GM11168 (cell line): ENCODE results near the gene RND3.

Experiments
- in situ Hi-C: fragments of 300-500 bp; cut with MboI; formaldehyde crosslinking; loops from one replicate; pipeline ENCODE4 v1.12.0; 2022; ENCODE audit warnings: low sequenced_read_pairs; ENCODE audit not compliant: unreplicated experiment

RND3 gene

GRCh38 chr2:150478200-150478974 lies 9.1 kb downstream of the RND3 start:
- in situ Hi-C loops: loop anchor here (25.0 kb wide), 1 partner anchor 891 kb away; the partner anchor contains the start of gene MMADHC

GRCh38 chr2:150477347-150477746 lies 10.1 kb downstream of the RND3 start:
- in situ Hi-C loops: loop anchor here (25.0 kb wide), 1 partner anchor 890 kb away; the partner anchor contains the start of gene MMADHC

DNA sequence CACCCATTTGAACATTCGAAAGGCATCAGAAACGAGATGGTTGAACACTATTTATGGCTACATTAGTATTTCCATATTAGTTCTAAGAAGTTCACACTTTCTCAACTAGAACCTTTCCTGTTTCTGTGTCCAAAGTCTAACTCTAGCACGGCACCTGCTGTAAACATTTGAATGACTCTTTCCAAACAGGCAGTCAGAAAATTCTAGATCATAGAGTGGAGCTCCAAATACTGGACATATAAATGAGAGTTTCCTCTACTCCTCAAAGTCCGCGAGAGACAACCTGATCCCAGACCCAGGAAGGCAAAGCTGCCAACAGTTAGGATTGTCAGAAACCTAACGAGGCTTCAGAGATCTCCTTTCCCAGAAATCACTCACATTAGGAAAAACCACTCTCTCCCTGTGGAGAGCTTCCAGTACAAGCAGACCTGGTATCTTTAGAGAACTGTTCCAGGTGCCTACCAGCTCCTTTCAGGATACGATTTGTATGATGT lies 10.6 kb downstream of the RND3 start:
- in situ Hi-C loops: loop anchor here (25.0 kb wide), 1 partner anchor 890 kb away; the partner anchor contains the start of gene MMADHC

DNA sequence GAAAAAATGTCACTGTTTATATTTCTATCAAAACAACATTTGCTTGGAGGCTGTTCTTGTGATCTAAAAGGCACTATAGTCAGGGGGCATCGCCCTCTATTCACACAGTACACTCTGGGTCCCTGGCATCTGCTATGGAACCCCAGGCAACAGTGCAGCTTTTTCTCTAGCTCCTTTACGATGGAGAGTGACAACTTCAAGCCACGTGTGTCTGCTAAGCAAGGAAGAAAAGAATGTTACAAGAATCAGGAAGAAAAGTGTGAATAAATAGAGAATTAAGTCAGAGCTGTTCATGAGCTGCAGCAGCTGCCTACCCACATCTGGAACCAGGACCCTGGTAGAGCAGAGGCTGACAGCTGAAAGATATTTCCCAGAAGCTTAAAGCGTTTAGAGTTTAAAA lies 11.2 kb downstream of the RND3 start:
- in situ Hi-C loops: loop anchor here (25.0 kb wide), 1 partner anchor 889 kb away; the partner anchor contains the start of gene MMADHC

DNA sequence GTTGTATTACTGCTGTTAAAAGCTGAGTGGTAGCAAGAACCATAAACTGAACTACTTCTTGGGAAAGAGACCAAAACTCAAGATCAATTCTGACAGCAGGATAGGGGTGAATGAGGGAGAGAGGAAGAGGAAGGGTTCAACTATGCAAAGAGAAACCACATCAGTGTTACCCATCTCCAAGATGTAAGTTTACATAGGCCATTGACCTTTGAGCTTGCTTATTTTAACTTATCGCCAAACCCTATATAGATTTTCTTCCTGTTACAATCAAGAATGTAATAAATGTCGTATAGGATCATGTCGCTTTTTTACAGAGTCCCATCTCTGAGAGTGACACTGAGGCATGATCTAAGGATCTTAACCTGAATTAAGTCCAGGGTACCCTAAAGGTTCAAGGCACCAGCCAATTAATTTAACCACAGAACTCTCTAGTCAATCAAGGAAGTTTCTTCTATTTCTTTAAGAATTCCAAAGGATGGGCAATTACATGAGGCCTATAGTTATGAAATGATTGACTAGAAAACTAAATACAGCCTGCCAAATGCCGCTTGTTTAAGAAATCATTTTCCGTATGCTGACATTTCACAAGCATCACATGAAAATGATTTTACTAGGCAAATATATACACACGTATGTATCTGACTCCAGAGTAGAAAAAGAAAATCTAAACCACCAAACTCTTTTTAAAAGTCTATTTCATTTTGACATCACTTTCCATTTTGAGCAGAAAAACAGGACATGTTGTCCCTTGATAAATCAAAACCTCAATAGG lies 11.8 kb downstream of the RND3 start:
- in situ Hi-C loops: loop anchor here (25.0 kb wide), 1 partner anchor 888 kb away; the partner anchor contains the start of gene MMADHC

DNA sequence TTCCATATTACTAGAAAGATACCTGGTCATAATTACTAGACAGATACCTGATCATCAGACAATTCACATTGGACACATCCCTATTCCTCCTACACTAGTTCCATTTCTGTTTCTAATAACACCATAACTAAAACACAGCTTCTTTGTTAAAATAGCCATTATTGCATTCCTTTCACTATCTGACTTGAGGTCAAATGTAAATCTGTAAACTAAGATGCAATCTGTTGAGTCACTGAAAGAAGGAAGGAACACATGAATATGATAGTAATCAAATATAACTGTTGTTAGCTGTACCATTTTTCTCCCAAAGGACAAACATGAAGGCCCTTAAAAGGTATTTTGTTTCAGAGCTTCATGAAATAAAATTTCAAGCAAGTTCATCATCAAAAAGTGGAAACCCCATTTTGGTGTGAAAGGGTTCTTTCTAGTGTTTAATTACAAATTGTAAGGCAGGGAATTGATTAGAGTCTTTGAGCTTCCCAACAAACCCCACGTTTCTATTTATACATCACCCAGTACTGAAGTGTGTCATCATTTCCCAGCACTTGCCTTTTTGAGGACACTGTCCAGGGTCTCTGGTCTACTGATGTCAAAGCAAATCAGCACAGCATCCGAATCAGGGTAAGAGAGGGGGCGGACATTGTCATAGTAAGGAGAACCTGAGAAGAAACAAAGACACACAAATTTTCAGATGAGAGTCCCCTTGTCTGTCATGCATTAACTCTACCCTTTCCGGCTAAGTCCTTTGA lies 13.0 kb downstream of the RND3 start:
- in situ Hi-C loops: loop anchor here (25.0 kb wide), 1 partner anchor 887 kb away; the partner anchor contains the start of gene MMADHC

- in situ Hi-C loops: no loop called here
These were observed 13.7 kb downstream of the RND3 start for GRCh38 chr2:150473767-150474166.

GRCh38 chr2:150472511-150472899 lies 15.0 kb downstream of the RND3 start:
- in situ Hi-C loops: no loop called here

DNA sequence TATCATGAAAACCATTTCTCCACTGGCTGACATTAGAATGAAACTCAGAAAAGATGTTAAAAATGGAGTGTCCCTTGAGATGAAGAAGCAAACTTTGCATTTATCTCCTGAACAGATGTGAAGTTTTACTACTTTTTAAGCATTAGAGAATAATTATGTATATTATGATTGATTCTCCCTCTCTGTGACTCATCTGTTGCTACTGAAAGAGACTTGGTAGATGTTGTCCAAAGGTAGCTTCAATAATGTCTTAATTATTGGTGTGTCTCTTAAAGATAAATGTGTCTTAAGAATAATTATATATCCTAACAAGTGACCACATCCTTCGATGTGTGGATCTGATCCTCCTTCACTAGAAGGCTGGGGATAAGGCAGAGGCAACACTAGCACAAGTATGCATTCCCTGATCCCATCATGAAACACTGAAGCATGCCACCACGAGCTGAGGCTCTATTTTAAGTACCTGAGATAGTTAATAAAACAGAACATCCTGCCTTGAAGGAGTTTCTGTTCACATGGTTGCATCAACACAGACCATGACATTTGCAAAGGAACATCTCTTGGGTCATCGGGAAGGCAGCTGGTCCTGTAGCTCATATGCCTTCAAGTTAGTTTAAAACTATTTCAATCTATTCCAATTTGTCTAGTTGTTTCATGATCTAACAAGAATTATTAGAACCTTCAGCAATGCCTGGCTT lies 15.5 kb downstream of the RND3 start:
- in situ Hi-C loops: no loop called here

DNA sequence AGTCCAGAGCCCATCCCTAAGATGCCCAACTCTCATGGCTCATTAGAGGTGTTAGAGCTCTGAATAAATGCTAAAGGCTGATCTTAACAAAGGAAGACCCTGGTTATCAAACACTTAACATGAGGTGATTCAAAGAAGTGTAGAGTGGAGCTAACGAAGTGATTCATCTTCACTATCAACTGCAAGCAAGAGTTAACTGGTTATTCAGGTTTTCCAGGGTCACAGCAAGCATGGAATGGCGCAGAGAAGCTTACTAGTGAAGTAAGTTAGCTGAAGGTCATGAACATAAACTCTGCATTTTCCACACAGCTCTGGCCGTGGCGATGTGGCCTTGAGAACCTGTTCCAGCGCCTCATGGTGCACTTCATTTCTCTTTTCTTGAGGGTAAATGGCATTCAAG lies 17.0 kb downstream of the RND3 start:
- in situ Hi-C loops: no loop called here

DNA sequence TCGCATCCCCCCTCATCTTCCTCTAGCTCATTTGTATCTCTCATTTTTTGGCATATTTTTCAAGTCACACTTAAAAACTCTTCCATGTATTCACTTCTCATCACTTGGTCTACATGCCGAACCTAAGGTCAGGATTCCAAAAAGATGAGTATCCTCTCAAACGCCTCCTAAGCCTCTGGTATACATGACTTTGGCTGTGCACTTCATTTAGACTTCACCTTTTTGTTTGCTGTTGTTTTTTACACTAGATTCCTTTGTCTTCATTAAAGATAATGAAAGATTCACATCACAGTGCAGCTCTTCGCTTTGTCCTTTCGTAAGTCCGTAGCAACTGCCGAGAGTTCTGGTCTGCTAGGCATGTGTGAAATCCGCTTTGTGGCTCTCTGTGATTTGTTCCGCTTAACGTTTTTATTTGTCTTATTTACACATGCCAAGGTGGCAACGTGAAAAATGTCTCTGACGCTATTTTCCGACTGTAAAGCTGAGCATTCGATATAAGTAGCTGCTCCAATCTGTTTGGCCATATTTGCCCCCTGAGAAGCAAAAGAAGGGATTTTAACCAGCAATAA lies 17.7 kb downstream of the RND3 start:
- in situ Hi-C loops: no loop called here

DNA sequence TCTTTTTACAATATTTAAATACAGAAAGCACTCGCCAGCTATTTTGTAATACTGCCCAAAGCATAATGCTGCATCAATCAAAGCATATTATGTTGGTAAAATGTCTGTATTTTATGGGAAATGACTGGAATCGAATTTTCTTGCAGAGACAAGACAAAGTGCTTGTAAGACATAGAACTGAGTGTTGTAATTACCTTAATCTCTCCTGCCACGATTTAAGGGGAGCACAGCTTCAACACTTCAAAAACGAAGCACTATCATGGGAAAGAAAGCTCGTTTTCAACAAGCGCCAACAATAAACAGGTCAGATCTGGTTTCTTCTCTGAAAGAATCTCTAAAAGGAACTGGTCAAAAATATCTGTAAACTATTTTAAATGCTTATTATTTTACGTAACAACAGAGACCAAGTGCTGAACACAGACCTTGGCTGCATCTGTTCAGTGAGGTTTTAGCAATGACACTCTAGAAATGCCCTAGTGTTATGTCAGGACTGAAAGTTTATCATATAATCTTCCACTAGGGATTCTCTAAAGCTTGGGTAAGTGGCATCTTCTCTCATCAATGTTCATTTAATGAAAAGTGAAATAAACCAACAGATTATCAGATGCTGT lies 19.0 kb downstream of the RND3 start:
- in situ Hi-C loops: no loop called here

DNA sequence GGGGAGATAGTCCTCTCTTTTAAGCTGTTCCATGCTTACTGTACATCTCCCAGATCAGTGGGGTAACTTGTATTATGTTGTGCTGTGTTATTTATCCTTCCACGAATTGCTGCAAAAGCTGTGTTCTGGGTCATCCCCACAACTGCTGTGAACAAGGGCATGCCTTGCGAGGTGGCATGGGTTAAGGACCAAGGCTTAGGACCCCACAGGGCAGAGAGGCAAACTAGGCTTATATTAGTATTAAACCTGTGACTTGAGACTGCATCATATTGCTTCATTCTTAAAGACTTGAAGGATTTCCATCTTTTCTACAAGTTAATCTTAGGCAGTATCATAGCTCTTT lies 19.9 kb downstream of the RND3 start:
- in situ Hi-C loops: no loop called here

GRCh38 chr2:150466741-150467620 lies 20.5 kb downstream of the RND3 start:
- in situ Hi-C loops: no loop called here

DNA sequence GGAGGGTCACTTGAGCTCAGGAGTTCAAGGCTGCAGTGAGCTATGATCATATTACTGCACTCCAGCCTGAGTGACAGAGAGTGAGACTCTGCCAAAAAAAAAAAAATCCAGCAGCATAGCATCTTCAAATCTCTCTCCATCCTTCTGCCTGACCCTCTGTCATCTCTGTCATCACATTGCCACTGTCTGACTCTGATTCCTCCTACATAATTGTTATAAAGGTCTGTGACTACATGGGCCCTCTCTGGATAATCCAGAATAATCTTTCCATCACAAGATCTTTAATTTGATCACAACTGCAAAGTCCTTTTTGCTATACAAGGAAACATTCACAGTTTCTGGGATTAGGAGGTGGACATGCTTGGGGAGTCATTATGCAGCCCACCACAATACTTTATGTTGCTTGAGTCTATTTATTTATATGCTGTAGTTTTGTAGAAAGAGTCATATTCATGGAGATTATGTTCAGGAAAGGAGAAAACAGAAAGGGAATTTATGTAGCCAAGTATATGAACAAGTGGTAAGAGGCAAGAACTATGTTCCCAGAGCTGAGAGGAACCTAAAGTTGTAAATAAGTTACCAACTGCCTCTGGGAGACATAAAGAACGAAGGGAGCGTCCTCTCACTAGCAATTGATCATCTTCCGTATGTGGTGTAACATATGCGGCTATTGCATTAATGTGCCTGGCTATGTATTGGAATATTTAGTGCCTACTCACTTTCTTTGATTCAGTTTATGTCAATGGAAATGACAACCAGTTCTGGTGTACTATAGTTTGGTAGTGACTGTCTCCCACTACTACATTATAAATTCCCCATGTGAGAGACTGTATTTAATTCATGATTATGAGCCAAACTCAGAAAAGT lies 21.5 kb downstream of the RND3 start:
- in situ Hi-C loops: no loop called here

GRCh38 chr2:150464986-150465385 lies 22.5 kb downstream of the RND3 start:
- in situ Hi-C loops: no loop called here

- in situ Hi-C loops: no loop called here
These were observed 23.2 kb downstream of the RND3 start for GRCh38 chr2:150464270-150464669.
